IPS-NIHi7 (cell line): ENCODE measurements around the gene ZNF688.
A peak's percentile ranks its signal among the peaks of the same experiment; 100 is the strongest.
"Not testable (repeated sequence)": the region's sequence is repeated elsewhere in the genome, so short reads cannot be mapped to it uniquely, and the experiment has no call there.

Experiments used
- DNase-seq: peaks from one replicate; pipeline ENCODE4 v3.0.0; 2012; ENCODE audit warnings: mixed read lengths; ENCODE audit errors: extremely low spot score

ZNF688 gene

DNA sequence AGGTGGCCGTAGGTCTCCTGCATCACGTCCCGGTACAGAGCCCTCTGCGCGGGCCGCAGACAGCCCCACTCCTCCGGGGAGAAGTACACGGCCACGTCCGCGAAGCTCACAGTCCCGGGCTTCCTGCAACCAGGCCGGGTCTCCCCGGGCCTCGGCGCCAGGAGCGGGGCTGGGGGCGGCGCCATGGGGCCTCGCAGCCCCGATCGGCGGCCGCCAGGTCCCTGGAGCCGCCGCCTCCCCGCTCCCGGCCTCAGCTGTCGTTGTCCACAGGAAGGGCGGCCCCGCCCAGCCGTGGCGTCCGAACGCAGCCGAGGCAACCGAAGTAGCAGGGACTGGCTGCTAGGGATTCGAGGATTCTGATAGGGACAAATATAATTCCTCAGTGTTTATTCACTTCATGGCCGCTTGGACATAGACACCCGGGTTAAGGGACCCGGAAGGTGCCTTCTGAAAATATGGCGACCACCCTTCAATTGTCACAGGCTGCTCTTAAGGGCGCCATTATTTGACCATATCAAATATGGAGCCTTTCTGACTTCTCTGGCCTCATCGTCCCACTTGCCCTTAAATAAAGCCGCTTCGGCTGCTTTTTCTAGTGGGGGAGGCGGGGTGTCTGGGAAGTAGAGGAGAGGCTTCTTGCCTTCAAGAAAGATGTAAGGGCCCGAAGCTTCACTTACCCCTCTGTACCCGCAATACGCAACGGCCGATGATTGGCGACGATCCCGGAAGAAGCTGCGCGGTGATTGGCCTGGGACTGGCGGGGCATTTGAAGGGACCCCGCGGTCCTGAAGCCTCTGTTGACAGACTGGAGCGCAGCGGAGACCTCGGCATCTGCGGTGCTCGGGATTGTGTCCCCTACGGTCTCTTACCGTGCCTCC, at the start of gene ZNF688:
ZNF688 (minus strand) TSS at position 270 of the 878 bp plus-strand sequence; CDS start at position 185, 85 bp downstream.
- peak; percentile 97 for DNase-seq

DNA sequence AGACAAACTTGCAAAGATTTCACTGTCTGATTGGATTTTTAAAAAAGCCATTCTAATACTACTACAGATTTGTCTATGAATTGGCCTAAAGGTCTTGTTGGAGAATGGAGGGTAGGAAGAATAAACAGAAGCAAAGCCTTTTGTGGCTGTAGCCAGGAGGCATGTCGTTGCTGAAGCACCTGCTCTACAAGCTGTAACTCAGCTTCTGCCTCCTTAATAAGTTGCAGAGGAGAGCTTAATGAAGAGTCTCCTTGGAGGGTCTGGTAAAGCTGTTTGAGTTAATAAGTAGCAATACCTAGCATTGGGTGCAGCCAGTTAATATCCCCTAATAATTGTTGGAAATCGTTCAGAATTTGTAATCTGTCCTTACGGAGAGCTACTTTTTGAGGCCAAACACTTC, 48.7 kb upstream of the ZNF688 start:
- no peak for DNase-seq

DNA sequence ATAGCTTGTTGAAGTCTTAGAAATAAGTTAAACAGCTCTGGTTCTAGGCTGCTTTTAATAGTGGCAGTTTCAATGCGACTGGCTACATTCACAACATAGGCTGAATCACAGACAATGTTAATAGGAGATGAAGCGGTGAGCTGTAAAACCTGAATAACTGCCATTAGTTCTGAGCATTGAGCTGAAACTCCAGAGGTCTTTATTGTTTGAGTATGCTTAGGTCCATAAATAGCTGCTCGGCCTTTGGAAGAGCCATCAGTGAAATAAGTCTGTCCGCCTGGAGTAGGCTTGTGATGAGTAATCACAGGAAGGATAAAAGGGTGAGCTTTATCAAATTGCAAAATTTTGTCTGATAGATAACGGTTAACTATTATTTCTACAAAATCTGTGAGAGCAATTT, 48.1 kb upstream of the ZNF688 start:
- no peak for DNase-seq

DNA sequence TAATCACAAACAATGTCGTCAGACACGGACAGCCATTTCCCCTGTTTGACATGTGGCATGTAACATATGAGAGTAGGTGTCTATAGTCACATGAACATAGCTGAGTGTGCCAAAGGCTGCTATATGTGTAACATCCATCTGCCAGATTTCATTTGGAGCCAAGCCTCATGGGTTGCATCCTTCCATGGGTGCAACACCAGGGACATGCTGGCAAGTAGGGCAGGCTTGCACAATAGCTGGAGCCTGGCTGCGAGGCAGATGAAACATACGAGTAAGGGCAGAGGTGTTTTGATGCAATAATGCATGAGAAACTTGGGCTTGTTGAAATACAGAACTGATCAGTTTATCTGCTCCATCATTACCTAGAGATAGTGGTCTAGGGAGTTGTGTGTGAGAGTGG, 47.7 kb upstream of the ZNF688 start:
- no peak for DNase-seq

DNA sequence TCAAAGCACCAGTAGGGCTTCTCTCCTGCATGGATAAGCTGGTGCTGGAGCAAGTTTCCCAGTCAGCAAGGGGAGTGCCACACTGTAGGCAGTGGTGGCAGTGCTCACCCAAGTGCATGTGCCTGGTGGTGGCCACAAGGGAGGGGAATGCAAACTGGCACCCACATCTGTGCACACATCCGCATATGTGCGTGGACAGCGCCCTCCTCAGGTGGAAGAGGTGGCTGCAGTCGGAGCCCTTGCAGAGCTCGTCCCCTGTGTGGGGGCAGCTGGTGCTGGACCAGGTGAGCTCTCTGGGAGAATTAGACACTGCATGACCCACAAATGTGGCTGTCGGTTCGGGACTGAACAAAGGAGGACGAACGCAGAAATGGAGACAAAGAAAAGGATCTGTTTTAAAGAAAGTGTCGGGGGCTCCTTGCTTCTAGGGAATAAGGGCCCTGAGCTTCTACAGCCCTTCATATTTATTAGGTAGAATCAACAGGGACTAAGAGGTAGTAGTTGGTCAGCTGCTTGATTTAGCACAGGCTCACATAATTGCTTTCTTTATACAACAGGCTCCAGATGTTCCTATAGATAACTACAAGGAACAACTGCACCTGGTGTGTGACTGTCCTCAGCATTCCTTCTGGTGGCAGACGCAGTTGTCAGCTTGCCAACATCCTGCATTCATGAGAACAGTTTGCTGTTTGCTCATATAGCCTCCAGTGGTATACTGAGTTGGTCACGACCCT, 44.0 kb upstream of the ZNF688 start:
- DNase-seq = peak; percentile 86

DNA sequence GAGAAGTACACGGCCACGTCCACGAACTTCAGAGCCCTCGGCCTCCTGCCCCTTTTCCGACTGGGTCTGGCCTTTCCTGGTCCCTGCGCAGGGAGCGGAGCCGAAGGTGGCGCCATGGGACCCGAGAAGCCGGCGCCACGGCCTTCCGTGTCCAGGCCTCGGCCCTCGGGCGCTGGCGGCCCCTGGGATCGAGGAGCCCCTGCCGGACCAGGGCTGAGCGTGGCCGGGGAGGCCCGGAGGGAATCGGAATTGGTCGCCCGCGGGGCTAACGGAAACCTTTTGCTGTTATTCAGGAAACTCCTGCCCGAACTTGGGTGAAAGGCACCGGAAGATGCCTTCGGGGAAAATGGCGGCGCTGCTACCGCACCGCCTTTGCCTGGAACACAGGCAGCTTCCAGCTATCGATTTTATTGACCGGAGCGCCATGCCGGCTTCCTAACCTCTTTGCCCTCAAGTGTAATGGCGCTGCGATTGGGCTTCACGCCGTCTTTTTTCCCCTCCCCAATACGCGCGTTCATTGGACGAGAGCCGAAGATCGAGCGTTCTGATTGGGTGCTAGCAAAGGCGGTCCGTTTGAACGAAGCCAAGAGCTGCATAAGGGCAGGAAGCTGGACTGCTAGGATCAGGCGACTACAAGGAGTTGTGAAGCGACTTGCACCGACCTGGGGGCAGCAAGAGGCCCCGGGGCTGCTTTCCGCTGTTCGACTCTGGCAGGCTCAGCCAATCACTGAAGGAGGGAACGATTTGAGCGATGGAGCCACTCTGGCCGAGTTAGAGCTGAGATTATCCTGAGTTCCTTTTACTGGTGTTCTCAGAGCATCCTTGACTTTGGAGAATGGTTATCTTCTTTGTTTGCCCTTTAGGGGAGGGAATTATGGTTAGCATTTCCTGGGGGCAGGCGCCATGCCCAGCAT, 38.7 kb upstream of the ZNF688 start, which contains the start of gene ZNF689:
ZNF689 (minus strand) TSS at position 464 of the 914 bp plus-strand sequence; CDS start at position 116, 348 bp downstream.
- peak; percentile 98 for DNase-seq

DNA sequence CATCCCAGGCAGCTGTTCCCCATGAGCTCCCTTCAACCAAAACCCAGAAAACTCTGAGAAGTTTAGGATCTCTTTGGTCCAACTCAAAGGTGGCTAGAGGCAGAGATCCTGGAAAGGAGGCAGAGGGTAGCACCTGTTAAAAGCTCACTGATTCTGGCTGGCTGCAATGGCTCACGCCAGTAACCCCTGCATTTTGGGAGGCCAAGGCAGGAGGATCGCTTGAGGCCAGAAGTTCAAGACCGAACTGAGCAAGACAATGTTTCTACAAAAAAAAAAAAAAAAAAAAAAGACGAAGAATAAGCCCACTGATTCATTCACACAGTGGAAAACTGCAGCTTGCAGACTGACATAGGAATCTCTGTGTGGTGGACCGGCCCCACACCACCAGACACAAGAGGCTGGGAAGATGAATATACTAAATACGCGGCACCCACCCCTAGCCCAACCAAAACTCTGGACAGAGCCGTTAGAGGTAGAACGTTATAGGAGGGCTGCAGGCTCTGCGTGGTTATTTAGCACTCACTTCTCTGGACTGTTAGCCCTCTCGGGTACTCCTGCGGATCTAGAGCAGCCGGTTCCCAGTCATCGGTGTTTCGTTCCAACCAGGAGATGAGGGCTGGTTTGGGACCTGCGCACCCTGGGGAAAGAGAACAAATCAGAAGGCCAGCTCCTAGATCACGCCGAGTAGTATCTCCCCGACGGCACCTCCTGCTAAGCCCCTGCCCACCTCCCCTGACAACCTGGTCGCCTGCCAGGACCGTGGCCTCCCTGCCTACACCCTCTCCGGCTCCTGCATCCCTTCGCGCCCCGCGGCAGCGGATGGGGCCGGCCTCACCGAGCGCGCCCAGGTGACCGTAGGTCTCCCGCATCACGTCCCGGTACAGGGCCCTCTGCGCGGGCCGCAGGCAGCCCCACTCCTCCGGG, 37.8 kb upstream of the ZNF688 start:
- peak; percentile 66 for DNase-seq

DNA sequence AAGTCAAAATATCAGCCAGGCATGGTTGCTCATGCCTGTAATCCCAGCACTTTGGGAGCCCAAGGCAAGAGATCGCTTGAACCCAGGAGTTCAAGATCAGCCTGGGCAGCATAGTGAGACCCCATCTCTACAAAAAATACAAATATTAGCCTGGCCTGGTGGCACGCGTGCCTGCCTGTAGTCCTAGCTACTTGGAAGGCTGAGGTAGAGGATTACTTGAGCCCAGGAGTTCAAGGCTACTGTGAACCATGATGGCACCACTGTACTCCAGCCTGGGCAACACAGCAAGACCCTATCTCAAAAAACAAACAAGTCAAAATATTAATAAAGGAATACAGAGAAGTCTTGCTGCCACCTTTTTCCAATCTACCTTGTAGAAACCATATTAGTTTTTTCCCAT, 34.5 kb upstream of the ZNF688 start:
- DNase-seq = no peak

DNA sequence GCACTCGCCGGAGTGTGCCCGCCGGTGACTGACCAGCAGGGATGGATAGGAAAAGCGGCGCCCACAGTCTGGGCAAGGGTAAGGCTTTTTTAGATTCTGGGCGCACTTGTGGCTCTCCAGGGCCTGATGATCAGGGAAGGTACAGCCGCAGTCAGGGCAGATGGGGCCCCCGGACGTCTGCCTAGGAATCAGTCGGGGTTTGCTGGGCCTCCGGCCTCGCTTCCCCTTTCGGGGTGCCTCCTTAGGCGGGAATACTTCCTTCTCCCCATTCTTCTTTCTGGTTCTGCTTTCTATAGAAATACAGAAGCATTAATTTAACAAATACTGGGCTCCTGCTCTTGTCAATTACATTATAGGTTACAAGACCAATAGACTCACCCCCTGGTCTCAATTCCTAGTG, 33.6 kb upstream of the ZNF688 start:
- no peak for DNase-seq

DNA sequence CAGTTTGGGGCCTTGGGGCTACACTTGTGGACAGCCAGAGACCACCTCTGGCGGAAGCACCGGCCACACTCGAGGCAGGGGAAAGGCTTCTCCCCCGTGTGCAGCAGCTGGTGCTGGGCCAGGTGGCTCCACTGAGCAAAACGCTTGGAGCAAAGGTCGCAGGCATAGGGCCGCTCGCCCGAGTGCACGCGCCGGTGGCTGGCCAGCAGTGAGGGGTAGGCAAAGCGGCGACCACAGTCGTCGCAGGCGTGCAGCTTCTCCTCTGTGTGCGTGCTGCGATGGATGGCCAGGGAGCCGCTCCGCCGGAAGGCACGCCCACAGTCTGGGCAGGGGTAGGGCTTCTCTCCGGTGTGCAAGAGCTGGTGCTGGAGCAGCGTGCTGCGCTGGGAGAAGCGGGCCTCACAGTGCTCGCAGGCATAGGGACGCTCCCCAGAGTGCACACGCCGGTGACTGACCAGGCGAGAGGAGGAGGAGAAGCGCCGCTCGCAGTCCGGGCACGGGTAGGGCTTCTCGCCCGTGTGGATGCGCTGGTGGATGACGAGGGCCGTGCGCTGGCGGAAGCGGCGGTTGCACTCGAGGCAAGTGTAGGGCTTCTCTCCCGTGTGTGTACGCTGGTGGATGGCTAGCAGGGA, 32.9 kb upstream of the ZNF688 start:
- DNase-seq = no peak

DNA sequence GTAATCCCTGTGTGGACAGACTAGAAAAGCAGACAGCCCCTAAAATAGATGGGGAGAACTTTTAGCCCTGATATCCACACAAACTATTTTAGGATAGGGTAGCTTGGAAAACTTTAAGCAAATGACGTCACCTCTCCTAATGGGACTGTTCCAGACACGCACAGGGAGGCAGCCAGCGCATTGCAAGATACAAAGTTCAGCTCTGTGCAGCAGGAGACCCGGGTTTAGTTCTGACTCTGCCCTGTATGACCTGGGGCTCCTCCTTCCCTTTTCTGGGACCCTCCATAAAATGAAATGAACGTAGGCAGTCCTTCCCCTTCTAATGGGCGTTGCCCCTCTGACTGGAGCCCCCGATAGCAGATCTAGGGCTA, 32.4 kb upstream of the ZNF688 start:
- DNase-seq = no peak

DNA sequence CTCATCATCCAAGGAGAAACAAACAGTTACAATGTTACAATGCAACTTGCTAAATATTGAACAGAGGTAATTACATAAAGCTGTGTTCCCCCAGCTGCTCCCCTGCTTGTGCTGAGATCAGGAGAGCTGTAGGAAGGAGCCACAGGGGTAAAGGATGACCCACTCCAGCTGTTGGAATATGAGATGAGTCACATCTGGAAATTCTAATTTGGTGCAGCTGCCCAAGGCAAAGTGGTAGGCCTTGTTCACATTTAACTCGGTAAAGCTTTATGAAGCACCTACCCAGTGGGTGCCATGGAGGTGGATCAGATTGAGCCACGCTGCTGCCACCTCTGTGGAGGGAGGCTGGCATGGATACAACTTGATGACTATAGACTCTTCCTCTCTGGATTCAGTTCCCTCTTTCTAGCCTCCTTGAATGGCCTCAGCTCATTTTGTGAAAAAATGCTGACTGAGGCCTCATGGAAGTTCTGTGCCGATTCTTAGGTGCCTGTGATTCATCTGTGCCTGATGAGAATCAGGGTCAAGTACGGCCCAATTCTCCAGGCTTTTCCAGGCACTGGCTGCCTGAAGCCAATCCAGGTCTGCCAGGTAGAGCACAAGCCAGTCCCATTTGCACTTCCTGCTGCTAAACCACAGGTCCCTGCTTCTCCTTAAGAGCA, 31.2 kb upstream of the ZNF688 start:
- DNase-seq = no peak

DNA sequence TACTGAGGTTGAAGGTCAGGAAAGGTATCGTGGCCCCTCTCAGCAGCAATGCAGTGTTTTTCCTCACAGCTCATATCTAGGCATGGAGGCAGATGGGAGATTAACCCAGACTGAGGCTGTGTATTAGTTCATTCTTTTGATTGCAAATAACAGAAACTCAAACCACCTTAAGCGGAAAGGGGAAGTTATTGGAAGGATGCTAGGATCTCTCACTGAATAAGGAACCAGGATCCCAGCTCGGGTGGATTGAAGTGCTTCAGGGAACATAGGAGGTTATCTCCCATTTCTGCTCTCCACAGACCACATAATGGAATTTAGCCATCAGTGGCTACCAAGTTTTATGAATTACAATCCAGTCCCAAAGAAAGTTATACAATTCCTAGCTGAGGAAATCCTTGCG, 30.5 kb upstream of the ZNF688 start:
- no peak for DNase-seq

DNA sequence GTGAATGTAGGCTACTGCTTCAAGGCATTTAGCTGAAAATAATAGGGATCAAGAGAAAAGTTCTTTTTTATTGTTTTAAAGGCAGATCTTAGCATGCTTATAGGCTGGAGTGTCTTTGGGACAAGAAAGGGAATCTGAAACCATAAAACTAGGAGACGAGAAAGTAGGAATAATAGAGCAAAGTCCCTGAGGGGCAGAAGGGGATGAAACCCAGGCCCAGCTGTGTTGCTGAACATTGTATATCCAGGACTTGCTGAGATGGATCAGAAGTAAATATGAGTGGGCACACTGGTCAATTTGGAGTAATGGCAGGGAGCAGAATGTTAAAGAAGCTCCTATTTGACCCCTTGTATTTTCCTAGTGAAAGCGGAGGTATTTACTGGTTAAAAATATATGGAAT, 29.4 kb upstream of the ZNF688 start:
- no peak for DNase-seq

DNA sequence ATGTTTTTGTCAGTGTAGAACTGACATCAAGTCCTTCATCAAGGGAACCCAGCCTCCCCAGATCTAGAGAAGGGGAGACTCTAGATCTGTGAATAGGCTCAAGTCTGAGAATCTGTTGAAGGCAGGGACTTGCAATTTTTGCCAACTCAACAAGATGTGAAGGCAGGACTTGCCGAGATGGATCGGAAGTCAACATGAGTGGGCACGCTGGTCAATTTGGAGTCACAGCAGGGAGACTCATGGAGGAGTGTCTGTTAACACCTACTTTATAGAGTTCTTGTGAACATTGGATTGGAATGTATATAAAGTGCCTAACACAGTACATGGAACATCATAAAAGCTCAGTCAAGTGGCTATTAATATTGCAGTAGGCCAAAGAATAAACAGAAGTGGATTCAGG, 28.7 kb upstream of the ZNF688 start:
- no peak for DNase-seq

DNA sequence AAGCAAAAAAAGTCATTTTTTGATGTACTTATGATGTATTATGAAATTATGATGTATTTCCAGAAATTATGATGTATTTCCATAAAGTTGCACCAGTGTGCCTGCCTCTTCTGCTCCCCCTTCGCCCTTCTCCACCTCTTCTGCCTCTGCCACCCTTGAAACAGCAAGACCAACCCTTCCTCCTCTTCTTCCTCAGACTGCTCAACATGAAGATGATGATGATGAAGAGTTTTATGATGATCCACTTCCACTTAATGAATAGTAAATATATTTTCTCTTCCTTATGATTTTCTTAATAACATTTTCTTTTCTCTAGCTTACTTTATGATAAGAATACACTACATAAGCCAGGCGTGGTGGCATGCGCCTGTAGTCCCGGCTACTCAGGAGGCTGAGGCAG, 21.4 kb upstream of the ZNF688 start:
- no peak for DNase-seq

DNA sequence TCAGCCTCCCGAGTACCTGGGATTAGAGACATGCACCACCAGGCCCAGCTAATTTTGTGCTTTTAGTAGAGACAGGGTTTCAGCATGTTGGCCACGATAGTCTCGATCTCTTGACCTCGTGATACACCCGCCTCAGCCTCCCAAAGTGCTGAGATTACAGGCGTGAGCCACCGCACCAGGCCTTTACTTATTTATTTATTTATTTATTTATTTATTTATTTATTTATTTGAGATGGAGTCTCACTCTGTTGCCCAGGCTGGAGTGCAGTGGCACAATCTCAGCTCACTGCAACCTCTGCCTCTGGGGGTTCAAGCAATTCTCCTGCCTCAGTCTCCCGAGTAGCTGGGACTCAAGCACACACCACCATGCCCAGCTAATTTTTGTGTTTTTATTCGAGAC, 19.4 kb upstream of the ZNF688 start:
- not testable (repeated sequence) for DNase-seq

DNA sequence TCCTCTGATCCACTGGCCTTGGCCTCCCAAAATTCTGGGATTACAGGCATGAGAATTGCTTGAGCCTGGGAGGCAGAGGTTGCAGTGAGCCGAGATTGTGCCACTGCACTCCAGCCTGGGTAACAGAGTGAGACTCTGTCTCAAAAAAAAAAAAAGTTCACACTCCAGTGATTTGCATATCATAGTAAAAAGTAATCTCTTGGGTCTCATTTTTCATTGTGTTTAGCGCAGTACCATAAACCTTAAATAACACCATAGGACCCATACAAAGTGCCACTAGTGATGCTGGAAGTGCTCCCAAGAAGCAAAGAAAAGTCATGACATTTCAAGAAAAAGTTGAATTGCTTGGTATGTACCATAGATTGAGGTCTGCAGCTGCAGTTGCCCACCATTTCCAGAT, 18.1 kb upstream of the ZNF688 start:
- DNase-seq = not testable (repeated sequence)

DNA sequence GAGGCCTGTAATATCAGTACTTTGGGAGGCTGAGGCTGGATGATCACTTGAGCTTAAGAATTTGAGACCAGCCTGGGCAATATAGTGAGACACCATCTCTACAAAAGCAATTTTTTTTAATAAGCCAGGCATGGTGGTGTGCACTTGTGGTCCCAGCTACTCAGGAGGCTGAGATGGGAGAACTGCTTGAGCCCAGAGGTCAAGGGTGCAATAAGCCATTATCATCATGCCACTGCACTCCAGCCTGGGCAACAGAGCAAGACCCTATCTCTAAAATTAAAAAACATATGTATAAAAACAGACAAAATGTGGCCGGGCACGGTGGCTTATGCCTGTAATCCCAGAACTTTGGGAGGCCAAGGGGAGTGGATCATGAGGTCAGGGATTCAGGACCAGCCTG, 17.1 kb upstream of the ZNF688 start:
- no peak for DNase-seq
